MCF 10A (cell line): ENCODE data around the gene ZNF28. TPM values are rescaled to one million over a fixed set of nuclear protein-coding genes. Genes with fewer than 3 reads are reported as not detected.
A peak's percentile ranks its signal among the peaks of the same experiment; 100 is the strongest.
"Not testable (repeated sequence)": the region's sequence is repeated elsewhere in the genome, so short reads cannot be mapped to it uniquely, and the experiment has no call there.

ENCODE experiments used
- BruUV-seq: library from RNA; stranded (reverse); fragments of 400-500 nt; replicated peaks from 2 replicates; lab custom pipeline; 2021; lab: Mats Ljungman, UMichigan
- CTCF ChIA-PET: fragments of 300-600 bp; sonication (Branson Sonifier 250); formaldehyde crosslinking; extraction: SDS; loops from one replicate; lab custom pipeline; 2021; ENCODE audit warnings: antibody characterized with exemption, inconsistent platforms; lab: Yijun Ruan, JAX
- POLR2A ChIA-PET: fragments of 300-600, 350-650 bp; sonication (Branson Sonifier 250); formaldehyde crosslinking; extraction: SDS; loops from one replicate; lab custom pipeline; 2020; ENCODE audit warnings: antibody characterized with exemption, inconsistent platforms; lab: Yijun Ruan, JAX
- DNase-seq: peaks from one replicate; pipeline ENCODE4 v3.0.0-alpha.2; 2018; ENCODE audit not compliant: unreplicated experiment
- H3K27ac Mint-ChIP-seq: one replicate; pipeline ENCODE4 v1.8.0; 2022; ENCODE audit warnings: mild to moderate bottlenecking, low read depth, mixed read lengths; ENCODE audit not compliant: unreplicated experiment
- H3K27me3 Mint-ChIP-seq: one replicate; pipeline ENCODE4 v1.8.0; 2022; ENCODE audit warnings: mixed read lengths; ENCODE audit not compliant: insufficient read depth, unreplicated experiment
- H3K36me3 Mint-ChIP-seq: one replicate; pipeline ENCODE4 v1.8.0; 2022; ENCODE audit warnings: mild to moderate bottlenecking, moderate library complexity, mixed read lengths; ENCODE audit not compliant: insufficient read depth, unreplicated experiment
- H3K4me1 Mint-ChIP-seq: one replicate; pipeline ENCODE4 v1.8.0; 2022; ENCODE audit warnings: mixed read lengths; ENCODE audit not compliant: insufficient read depth, unreplicated experiment
- H3K4me3 Mint-ChIP-seq: one replicate; pipeline ENCODE4 v1.8.0; 2022; ENCODE audit warnings: mild to moderate bottlenecking, moderate library complexity, mixed read lengths; ENCODE audit not compliant: unreplicated experiment
- H3K9me3 Mint-ChIP-seq: one replicate; pipeline ENCODE4 v1.8.0; 2022; ENCODE audit warnings: mixed read lengths; ENCODE audit not compliant: unreplicated experiment
- CTCF ChIP-seq: fragments of 200-600 bp; IDR thresholded peaks from one replicate; pipeline ENCODE4 v1.8.0; 2022; ENCODE audit warnings: antibody characterized with exemption, mild to moderate bottlenecking; ENCODE audit not compliant: unreplicated experiment
- intact Hi-C: fragments of 100-400 bp; cut with micrococcal nuclease; formaldehyde crosslinking; loops from 2 replicates; pipeline ENCODE4 v1.14.1; 2022
- total RNA-seq: library from RNA; stranded (reverse); gene quantifications from 2 replicates; pipeline ENCODE4 v1.2.3, GENCODE V29; 2022

Gene ZNF28
- total RNA-seq, 1 experiment from 2014 or later: 13.2 TPM

GRCh38 chr19:52786078-52786463, 35.4 kb downstream of the ZNF28 start:
- TF ChIP-seq CTCF: no peak
- no peaks in the 10 kb centered on the region for H3K27me3 Mint-ChIP-seq
- peaks cover 19% of the 10 kb centered on the region for H3K9me3 Mint-ChIP-seq
- H3K27ac Mint-ChIP-seq: peak overlapping the region; percentile 10
- intact Hi-C loops: no loop called here
- peaks cover 17% of the 10 kb centered on the region for H3K4me1 Mint-ChIP-seq
- no peak for DNase-seq
- no TSS peak for BruUV-seq
- ChIA-PET CTCF (no interaction called here), POLR2A (interaction anchor here (0.6 to 1.0 kb wide), 3 partner anchors 51 to 580 kb away, joined by 3 to 4 read pairs (median 3); no protein-coding TSS in a partner anchor)
- H3K36me3 Mint-ChIP-seq: peaks cover 16% of the 10 kb centered on the region
- peak overlapping the region; percentile 75 for H3K4me3 Mint-ChIP-seq

GRCh38 chr19:52785506-52785905, 35.9 kb downstream of the ZNF28 start:
- peak overlapping the region; percentile 10 for H3K27ac Mint-ChIP-seq
- intact Hi-C loops: no loop called here
- H3K4me3 Mint-ChIP-seq: peak overlapping the region; percentile 75
- no TSS peak for BruUV-seq
- peaks cover 21% of the 10 kb centered on the region for H3K36me3 Mint-ChIP-seq
- no peaks in the 10 kb centered on the region for H3K27me3 Mint-ChIP-seq
- CTCF ChIA-PET: no interaction called here
- H3K4me1 Mint-ChIP-seq: peaks cover 17% of the 10 kb centered on the region
- H3K9me3 Mint-ChIP-seq: peaks cover 20% of the 10 kb centered on the region
- TF ChIP-seq CTCF: no peak
- DNase-seq: no peak
- POLR2A ChIA-PET: interaction anchor here (0.6 to 1.0 kb wide), 3 partner anchors 50 to 581 kb away, joined by 3 to 4 read pairs (median 3); no protein-coding TSS in a partner anchor

GRCh38 chr19:52782864-52783263, 38.6 kb downstream of the ZNF28 start:
- Mint-ChIP-seq H3K9me3 (peaks cover 26% of the 10 kb centered on the region), H3K4me1 (peaks cover 17% of the 10 kb centered on the region), H3K36me3 (peaks cover 38% of the 10 kb centered on the region)
- H3K27me3 Mint-ChIP-seq, H3K27ac Mint-ChIP-seq, POLR2A ChIA-PET, intact Hi-C loops, BruUV-seq, DNase-seq, CTCF ChIA-PET, H3K4me3 Mint-ChIP-seq: not testable (repeated sequence)

- H3K36me3 Mint-ChIP-seq: peaks cover 64% of the 10 kb centered on the region
- BruUV-seq: no TSS peak
- TF ChIP-seq CTCF: no peak
- H3K4me1 Mint-ChIP-seq: no peaks in the 10 kb centered on the region
- peaks cover 24% of the 10 kb centered on the region for H3K9me3 Mint-ChIP-seq
- H3K27ac Mint-ChIP-seq: no peak overlapping the region
- intact Hi-C loops: no loop called here
- ChIA-PET CTCF (no interaction called here), POLR2A (no interaction called here)
- H3K4me3 Mint-ChIP-seq: no peak overlapping the region
- no peak for DNase-seq
- no peaks in the 10 kb centered on the region for H3K27me3 Mint-ChIP-seq
These were observed 42.6 kb downstream of the ZNF28 start for GRCh38 chr19:52778811-52779210.

- DNase-seq, H3K27ac Mint-ChIP-seq, CTCF ChIA-PET, H3K27me3 Mint-ChIP-seq, H3K36me3 Mint-ChIP-seq, H3K4me3 Mint-ChIP-seq, POLR2A ChIA-PET, intact Hi-C loops, H3K4me1 Mint-ChIP-seq, BruUV-seq: not testable (repeated sequence)
- peaks cover 16% of the 10 kb centered on the region for H3K9me3 Mint-ChIP-seq
These were observed 65.0 kb downstream of the ZNF28 start for GRCh38 chr19:52756447-52756846.
